Liver (tissue), 9 donors: Measurements from ENCODE around the gene CTTN. TPM values are rescaled to one million over a fixed set of nuclear protein-coding genes. Genes with fewer than 3 reads are reported as not detected.

ENCODE experiments used
- DNase-seq: peaks from one replicate; pipeline ENCODE4 v3.0.0-alpha.2; 2017; ENCODE audit warnings: low spot score
- H3K27ac ChIP-seq, 2 donors: one replicate each; pipeline ENCODE4 v1.7.0; 2013; ENCODE audit warnings: inconsistent platforms in 2 of 2, low read length in 2 of 2, control low read depth in 1 of 2, low read depth in 1 of 2, mild to moderate bottlenecking in 1 of 2
- H3K27me3 ChIP-seq, 4 donors: one replicate each; pipeline versions ENCODE4 v1.6.1 to v1.7.0; 2013; ENCODE audit warnings: low read length in 3 of 4, inconsistent platforms in 1 of 4, mild to moderate bottlenecking in 1 of 4, moderate library complexity in 1 of 4; ENCODE audit not compliant: control insufficient read depth in 4 of 4, insufficient read depth in 4 of 4
- H3K36me3 ChIP-seq, 4 donors: one replicate each; pipeline versions ENCODE4 v1.6.1 to v1.7.0; 2013; ENCODE audit warnings: low read length in 3 of 4, mild to moderate bottlenecking in 3 of 4, low read depth in 1 of 4, moderate library complexity in 1 of 4; ENCODE audit not compliant: control insufficient read depth in 4 of 4, insufficient read depth in 3 of 4
- H3K4me1 ChIP-seq, 4 donors: one replicate each; pipeline versions ENCODE4 v1.6.1 to v1.7.0; 2013; ENCODE audit warnings: low read length in 3 of 4, mild to moderate bottlenecking in 3 of 4, moderate library complexity in 1 of 4; ENCODE audit not compliant: control insufficient read depth in 4 of 4, insufficient read depth in 4 of 4
- H3K4me3 ChIP-seq, 3 donors: one replicate each; pipeline versions ENCODE4 v1.6.1 to v1.7.0; 2013; ENCODE audit warnings: low read length in 3 of 3, control low read depth in 1 of 3, low read depth in 1 of 3, mild to moderate bottlenecking in 1 of 3
- H3K9ac ChIP-seq, 2 donors: one replicate each; pipeline ENCODE4 v1.7.0; 2013; ENCODE audit warnings: low read length in 2 of 2, mild to moderate bottlenecking in 2 of 2, moderate library complexity in 2 of 2, control low read depth in 1 of 2, low read depth in 1 of 2
- H3K9me3 ChIP-seq, 4 donors: one replicate each; pipeline versions ENCODE4 v1.6.1 to v1.7.0; 2013; ENCODE audit warnings: low read length in 3 of 4; ENCODE audit not compliant: control insufficient read depth in 4 of 4
- ATF3 ChIP-seq: IDR thresholded peaks from 2 replicates; pipeline ENCODE4 v1.6.1; 2016; ENCODE audit warnings: antibody characterized with exemption
- EGR1 ChIP-seq, 2 donors: IDR thresholded peaks; 2 replicates each; pipeline ENCODE4 v1.6.1; 2016 to 2018; ENCODE audit warnings: antibody characterized with exemption in 2 of 2, low read depth in 2 of 2
- FOXA1 ChIP-seq: IDR thresholded peaks from 2 replicates; pipeline ENCODE4 v1.6.1; 2016; ENCODE audit warnings: antibody characterized with exemption
- FOXA2 ChIP-seq: IDR thresholded peaks from 2 replicates; pipeline ENCODE4 v1.6.1; 2016; ENCODE audit warnings: antibody characterized with exemption
- HNF4A ChIP-seq, 2 donors: conservative IDR thresholded peaks; 2 replicates each; pipeline ENCODE4 v1.6.1; 2016; ENCODE audit warnings: antibody characterized with exemption in 2 of 2, mild to moderate bottlenecking in 2 of 2
- JUND ChIP-seq, 2 donors: IDR thresholded peaks; 2 replicates each; pipeline ENCODE4 v1.6.1; 2016; ENCODE audit warnings: antibody characterized with exemption in 2 of 2
- NR2F2 ChIP-seq: IDR thresholded peaks from 2 replicates; pipeline ENCODE4 v1.6.1; 2016; ENCODE audit warnings: antibody characterized with exemption
- RAD21 ChIP-seq, 2 donors: IDR thresholded peaks; 2 replicates each; pipeline ENCODE4 v1.6.1; 2016; ENCODE audit warnings: antibody characterized with exemption in 2 of 2, mild to moderate bottlenecking in 2 of 2
- RXRA ChIP-seq, 2 donors: IDR thresholded peaks; 2 replicates each; pipeline ENCODE4 v1.6.1; 2017 to 2018; ENCODE audit warnings: antibody characterized with exemption in 2 of 2, mild to moderate bottlenecking in 1 of 2
- TAF1 ChIP-seq: conservative IDR thresholded peaks from 2 replicates; pipeline ENCODE4 v1.6.1; 2016; ENCODE audit warnings: antibody characterized with exemption, mild to moderate bottlenecking
- WGBS: extraction: QIAGEN DNeasy Blood & Tissue Kit; methylation state at CpG from one replicate; pipeline ENCODE4 v1.1.7; 2013; 5-methylcytosine and 5-hydroxymethylcytosine counted together
- polyA plus RNA-seq, 2 donors: library from polyadenylated mRNA; stranded (reverse) in 1 of 2; unstranded in 1 of 2; fragments of 200-250 nt in 1 of 2; fragments of >200 nt in 1 of 2; fragmentation: Nextera tagmentation in 1 of 2; extraction: Ambion mirVana in 1 of 2; gene quantifications; one replicate each; pipeline versions ENCODE4 v1.2.1 to v1.2.3, GENCODE V29; 2013 to 2015
- total RNA-seq, 2 donors: library from RNA; depleted of rRNA; stranded (reverse); fragments of >200 nt; gene quantifications; one replicate each; pipeline ENCODE4 v1.2.3, GENCODE V29; 2014
- TF ChIP-seq, protein P1 (sequence below): fragments of 150-350 bp; IDR thresholded peaks from 2 replicates; pipeline ENCODE4 v1.5.1; 2017; ENCODE audit warnings: improper control_type of control experiment, low read depth, low read length; ENCODE audit not compliant: missing input control
- TF ChIP-seq, protein P2 (sequence below): IDR thresholded peaks from 2 replicates; pipeline ENCODE4 v1.6.1; 2016; ENCODE audit warnings: antibody characterized with exemption, mild to moderate bottlenecking
- donor health status: healthy.
- donor health status: healthy.
- donor health status: healthy.
- donor health status: healthy.
- donor health status: healthy.

The CTTN gene
- total and polyA plus RNA-seq, 4 donors, result 38.7 to 136 (median 45.4) TPM

DNA sequence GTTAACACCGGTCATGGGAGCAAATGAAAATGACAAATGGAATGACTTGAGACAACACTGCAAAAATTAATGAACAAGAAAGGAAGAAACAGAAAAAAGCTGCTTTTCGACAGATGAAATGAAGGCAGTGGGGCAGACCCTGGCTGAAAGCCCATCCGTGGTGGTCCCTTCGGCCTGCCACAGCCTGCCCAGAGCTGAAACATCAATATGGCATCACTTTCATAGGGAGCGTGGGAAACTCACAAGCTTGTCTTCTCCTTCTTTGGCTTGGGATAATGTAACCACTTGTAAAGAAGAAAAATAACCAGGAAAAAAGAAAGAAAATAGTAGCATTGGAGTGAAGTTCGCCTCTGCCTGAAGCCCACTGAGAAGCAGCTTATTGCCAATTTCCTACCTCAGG lies 78.8 kb downstream of the CTTN start:
- no peaks in the 10 kb centered on the region for H3K9me3 ChIP-seq
- TF ChIP-seq RAD21 (IDR thresholded peaks at IDR 0.05) (no peak), TAF1 (no peak), FOXA2 (no peak), HNF4A (conservative IDR thresholded peaks at IDR 0.05) (no peak), JUND (IDR thresholded peaks at IDR 0.05) (no peak), ATF3 (no peak), RXRA (IDR thresholded peaks at IDR 0.05) (no peak), EGR1 (IDR thresholded peaks at IDR 0.05; ENCODE audit: low read depth in 2 of 2) (no peak), NR2F2 (no peak)
- TF ChIP-seq, protein P1, sequence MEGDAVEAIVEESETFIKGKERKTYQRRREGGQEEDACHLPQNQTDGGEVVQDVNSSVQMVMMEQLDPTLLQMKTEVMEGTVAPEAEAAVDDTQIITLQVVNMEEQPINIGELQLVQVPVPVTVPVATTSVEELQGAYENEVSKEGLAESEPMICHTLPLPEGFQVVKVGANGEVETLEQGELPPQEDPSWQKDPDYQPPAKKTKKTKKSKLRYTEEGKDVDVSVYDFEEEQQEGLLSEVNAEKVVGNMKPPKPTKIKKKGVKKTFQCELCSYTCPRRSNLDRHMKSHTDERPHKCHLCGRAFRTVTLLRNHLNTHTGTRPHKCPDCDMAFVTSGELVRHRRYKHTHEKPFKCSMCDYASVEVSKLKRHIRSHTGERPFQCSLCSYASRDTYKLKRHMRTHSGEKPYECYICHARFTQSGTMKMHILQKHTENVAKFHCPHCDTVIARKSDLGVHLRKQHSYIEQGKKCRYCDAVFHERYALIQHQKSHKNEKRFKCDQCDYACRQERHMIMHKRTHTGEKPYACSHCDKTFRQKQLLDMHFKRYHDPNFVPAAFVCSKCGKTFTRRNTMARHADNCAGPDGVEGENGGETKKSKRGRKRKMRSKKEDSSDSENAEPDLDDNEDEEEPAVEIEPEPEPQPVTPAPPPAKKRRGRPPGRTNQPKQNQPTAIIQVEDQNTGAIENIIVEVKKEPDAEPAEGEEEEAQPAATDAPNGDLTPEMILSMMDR, result no peak
- H3K4me1 ChIP-seq, result peaks cover 0 to 1% (median 0%) of the 10 kb centered on the region in 4 donors
- DNase-seq, result no peak
- peaks cover 0 to 11% (median 4%) of the 10 kb centered on the region in 4 donors for H3K36me3 ChIP-seq
- H3K9ac ChIP-seq, result no peak overlapping the region
- H3K4me3 ChIP-seq, result no peak overlapping the region
- 96% methylated on average over 6 of the region's 6 CpGs for WGBS
- no peak overlapping the region for H3K27ac ChIP-seq
- no peaks in the 10 kb centered on the region for H3K27me3 ChIP-seq

GRCh38 chr11:70477609-70478008 lies 79.3 kb downstream of the CTTN start:
- 86% methylated on average over 10 of the region's 10 CpGs for WGBS
- TF ChIP-seq ATF3, result no peak
- Histone ChIP-seq H3K27ac (no peak overlapping the region), H3K9ac (no peak overlapping the region), H3K4me1 (peaks cover 0 to 5% (median 0%) of the 10 kb centered on the region in 4 donors), H3K36me3 (peaks cover 0 to 6% (median 4%) of the 10 kb centered on the region in 4 donors), H3K9me3 (no peaks in the 10 kb centered on the region), H3K4me3 (no peak overlapping the region), H3K27me3 (no peaks in the 10 kb centered on the region)
- no peak for DNase-seq

DNA sequence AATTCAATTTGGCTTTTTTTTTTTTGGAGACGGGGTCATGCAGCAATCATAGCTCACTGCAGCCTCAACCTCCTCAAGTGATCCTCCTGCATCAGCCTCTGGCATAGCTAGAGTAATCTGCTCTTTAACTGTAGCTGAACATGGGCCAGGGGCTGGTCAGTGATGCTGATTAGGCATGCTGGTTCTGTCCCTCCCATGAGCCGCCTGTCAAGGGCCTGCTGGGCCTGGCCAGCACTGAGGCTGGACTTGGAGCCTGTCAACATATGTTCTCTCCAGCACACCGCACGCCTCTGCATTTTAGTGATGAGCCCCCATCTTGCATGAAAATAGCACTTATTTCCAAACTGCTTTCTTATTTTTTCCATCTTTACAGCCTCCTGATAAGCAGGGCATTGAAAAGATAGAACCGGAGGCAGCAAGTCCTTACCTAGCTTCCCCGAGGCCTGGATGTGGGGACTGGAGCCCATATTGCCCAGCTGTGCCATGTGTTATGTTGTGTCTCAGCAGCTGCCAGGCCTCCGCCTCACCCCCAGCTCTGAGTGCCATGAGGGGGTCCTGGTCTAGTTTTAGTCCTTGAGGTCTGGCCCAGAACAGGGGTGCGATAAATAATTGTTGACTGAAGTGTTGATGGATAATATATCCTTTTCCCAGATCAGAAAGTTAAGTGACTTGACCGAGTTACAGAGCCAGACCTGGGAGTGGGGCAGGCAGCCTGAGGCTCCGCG lies 80.0 kb downstream of the CTTN start:
- H3K4me1 ChIP-seq, result peaks cover 0 to 5% (median 2%) of the 10 kb centered on the region in 4 donors
- H3K27me3 ChIP-seq, result no peaks in the 10 kb centered on the region
- H3K27ac ChIP-seq, result no peak overlapping the region
- 95% methylated on average over 11 of the region's 11 CpGs for whole genome bisulfite sequencing
- no peak overlapping the region for H3K4me3 ChIP-seq
- no peaks in the 10 kb centered on the region for H3K9me3 ChIP-seq
- H3K36me3 ChIP-seq, result peaks cover 0 to 5% (median 4%) of the 10 kb centered on the region in 4 donors
- TF ChIP-seq FOXA1 (no peak), JUND (IDR thresholded peaks at IDR 0.05) (no peak), RXRA (IDR thresholded peaks at IDR 0.05) (no peak), RAD21 (IDR thresholded peaks at IDR 0.05) (no peak)
- TF ChIP-seq, protein P2, sequence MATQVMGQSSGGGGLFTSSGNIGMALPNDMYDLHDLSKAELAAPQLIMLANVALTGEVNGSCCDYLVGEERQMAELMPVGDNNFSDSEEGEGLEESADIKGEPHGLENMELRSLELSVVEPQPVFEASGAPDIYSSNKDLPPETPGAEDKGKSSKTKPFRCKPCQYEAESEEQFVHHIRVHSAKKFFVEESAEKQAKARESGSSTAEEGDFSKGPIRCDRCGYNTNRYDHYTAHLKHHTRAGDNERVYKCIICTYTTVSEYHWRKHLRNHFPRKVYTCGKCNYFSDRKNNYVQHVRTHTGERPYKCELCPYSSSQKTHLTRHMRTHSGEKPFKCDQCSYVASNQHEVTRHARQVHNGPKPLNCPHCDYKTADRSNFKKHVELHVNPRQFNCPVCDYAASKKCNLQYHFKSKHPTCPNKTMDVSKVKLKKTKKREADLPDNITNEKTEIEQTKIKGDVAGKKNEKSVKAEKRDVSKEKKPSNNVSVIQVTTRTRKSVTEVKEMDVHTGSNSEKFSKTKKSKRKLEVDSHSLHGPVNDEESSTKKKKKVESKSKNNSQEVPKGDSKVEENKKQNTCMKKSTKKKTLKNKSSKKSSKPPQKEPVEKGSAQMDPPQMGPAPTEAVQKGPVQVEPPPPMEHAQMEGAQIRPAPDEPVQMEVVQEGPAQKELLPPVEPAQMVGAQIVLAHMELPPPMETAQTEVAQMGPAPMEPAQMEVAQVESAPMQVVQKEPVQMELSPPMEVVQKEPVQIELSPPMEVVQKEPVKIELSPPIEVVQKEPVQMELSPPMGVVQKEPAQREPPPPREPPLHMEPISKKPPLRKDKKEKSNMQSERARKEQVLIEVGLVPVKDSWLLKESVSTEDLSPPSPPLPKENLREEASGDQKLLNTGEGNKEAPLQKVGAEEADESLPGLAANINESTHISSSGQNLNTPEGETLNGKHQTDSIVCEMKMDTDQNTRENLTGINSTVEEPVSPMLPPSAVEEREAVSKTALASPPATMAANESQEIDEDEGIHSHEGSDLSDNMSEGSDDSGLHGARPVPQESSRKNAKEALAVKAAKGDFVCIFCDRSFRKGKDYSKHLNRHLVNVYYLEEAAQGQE, result no peak
- no peak overlapping the region for H3K9ac ChIP-seq
- DNase-seq, result no peak
